GM19035 (cell line): Measurements from ENCODE around the gene KCNK10.
A peak's percentile ranks its signal among the peaks of the same experiment; 100 is the strongest.

Experiments used
- ATAC-seq: cut with Tn5 transposase; IDR thresholded peaks from one replicate; pipeline ENCODE4 v1.9.1; 2021; ENCODE audit not compliant: unreplicated experiment

KCNK10 gene

GRCh38 chr14:88189417-88190191, 133.5 kb downstream of the KCNK10 start:
- peak; percentile 81 for ATAC-seq

DNA sequence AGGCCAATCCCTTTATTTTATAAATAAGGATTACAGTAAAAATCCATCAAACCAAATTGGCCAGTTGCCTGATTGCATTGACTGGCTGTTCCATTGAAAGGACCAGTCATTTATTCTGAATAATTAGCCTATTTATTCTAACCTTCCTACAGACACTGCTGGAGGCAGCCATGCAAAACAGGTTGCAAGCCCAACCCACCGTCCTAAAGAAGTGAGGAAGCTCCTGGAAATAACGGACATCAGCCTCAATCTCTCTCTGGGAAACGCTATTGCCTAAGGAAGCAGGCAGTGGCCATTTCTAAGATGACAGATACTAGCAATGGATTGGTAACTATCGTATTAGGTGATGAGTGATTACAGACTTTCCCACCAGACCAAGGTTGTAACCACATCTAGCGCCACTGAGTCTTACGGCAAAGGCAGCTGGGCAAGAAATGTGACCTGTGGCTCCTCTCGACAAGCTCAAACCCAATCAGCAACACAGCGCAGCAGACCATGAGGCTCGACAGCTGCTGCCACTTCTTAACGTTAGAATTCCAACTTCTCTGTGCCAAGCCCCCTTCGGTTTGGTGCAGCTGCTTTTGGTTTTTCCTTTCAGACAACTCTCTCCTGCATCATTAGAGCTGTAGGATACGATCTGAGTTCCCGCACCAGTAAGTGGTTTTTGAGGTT, 134.2 kb downstream of the KCNK10 start:
- ATAC-seq, result peak; percentile 53

GRCh38 chr14:88185843-88186242, 137.2 kb downstream of the KCNK10 start:
- no peak for ATAC-seq

DNA sequence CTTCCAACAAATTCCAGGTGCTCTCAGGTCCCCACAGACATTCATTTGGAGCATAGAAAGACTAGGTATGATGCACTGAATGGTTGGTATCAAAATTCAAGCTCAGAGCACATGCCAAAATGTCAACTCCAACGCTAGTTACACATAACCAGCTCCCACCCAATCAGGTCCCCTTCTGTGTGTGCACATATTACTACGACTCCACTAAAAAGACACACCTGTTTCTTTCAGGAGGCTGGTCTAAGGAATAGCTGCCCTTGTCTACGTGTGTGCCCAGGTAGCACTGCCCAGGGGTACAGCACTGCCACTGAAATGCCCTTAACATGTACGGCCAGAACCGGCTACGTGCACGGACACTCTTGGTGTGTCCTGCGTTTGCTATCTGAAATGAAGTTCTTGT, 138.1 kb downstream of the KCNK10 start:
- ATAC-seq, result no peak

GRCh38 chr14:88181072-88181471, 142.0 kb downstream of the KCNK10 start:
- no peak for ATAC-seq

GRCh38 chr14:88179716-88180115, 143.4 kb downstream of the KCNK10 start:
- ATAC-seq, result no peak

DNA sequence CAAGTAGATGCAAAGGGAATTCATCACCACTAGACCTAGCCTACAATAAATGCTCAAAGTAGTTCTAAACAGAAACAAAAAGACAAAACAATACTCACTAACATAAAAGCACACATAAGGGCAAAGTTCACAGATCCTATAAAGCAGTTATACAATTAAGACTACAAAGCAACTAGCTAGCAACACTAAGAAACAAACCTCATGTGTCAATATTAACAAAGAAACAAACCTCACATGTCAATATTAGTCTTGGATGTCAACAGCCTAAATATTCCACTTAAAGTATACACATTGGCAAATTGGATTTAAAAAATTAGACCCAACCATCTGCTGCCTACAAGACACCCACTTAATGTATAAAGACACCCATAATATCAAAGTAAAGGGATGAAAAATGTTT, 152.7 kb downstream of the KCNK10 start:
- no peak for ATAC-seq

DNA sequence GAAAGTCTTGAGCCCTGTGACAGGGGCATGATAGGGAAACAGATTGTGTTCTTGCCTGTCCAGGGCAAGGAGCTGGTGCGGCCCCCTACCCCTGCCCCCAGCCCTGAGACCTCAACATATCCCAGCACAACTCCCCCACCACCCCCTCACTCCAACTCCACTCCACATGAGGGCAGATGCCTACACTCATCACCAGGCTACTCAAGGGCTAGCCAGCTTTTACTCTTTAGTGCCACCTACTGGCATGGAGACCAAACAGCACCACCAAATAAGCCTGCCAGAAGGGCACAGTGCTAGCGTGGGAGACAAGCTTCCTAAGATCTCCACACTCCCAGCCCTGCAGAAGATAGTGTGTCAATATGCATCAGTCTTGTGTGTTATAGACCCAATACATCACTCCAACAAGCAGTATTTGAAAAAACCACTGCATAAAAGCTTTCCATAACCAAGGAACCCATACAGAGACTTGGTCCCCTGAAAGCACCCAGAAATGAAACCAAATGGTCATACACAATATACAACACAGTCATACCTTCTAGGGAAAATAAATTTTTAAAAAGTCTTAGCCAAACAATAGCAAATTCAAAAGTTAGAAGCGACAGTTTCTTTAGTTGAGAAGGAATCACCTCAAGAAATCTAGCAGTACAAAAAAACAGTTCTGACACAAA, 154.4 kb downstream of the KCNK10 start:
- ATAC-seq, result peak; percentile 84

- no peak for ATAC-seq
Measured at GRCh38 chr14:88168025-88168424, 155.0 kb downstream of the KCNK10 start.

- ATAC-seq, result no peak
Measured at GRCh38 chr14:88166616-88167015, 156.5 kb downstream of the KCNK10 start.

DNA sequence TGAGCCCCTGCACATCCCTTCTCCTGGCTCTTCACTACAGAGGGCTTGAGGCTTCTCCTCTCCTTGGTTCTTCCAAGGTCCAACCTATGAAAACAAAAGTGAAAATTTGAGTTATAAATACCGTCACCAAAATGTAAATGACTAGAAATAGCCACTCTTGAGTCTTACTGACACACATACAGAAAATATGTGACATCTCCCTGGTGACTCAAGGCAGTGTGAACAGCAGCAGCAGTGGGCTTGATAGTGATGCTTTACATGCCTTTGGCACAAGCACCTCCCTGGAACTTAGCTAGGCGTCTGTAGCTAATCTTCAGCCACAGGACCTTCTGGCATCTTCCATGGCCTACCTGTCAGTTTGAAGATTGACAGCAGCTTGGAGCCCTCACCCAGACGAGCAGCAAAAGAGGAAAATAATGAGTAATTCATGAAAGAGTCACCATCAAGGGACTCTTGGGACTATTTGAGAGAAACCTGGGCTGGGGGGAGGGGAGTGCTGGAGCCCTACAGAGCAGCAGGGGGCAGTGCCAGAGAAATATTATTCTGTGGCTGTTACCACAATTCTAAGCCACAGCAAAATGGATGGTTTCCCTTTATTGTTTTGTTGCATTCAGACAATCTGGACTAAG, 158.0 kb downstream of the KCNK10 start:
- ATAC-seq, result no peak

DNA sequence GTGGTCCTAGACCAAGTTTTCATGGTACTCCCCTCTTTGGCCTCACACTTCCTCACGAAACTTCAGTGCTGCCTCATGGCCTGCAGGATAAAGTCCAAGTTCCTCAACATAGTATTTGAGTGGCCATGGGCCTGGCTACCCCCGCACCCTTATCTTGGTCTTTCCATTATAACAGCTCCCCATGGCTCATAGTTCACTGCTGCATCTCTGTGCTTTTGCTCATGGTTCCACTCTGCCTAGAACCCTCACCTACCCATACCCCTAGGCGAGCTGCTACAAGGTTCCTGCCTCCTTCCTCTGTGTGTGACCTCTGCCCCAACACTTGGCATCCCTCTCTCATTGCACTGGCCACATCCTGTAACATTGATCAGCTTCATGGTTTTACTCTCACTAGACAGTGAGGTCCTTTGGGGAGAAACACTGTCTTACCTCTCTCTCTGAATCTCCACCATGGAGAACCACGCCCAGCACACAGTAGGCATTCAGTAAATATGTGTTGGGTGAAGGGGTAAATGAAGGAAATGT, 159.3 kb downstream of the KCNK10 start:
- ATAC-seq, result no peak

DNA sequence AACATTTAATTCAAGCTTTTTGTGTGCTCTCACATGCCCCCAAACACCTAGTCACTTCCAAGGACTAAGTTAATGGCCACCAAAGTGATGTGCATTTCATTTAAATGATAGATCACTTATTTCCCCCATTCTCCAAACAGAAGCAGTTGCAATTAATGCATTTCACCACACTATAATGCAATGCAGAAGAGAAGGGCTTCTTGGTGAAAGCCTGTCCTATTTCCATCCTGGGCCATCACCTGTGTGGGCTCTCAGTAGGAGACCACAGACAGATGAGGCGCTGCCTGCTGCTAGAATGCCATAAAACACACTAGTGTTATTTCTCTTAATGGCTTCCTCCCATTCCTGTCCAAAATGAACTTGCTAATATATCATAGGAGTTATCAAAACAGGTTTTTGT, 166.9 kb downstream of the KCNK10 start:
- ATAC-seq, result no peak

- ATAC-seq, result no peak
Measured at GRCh38 chr14:88154926-88155325, 168.1 kb downstream of the KCNK10 start.

DNA sequence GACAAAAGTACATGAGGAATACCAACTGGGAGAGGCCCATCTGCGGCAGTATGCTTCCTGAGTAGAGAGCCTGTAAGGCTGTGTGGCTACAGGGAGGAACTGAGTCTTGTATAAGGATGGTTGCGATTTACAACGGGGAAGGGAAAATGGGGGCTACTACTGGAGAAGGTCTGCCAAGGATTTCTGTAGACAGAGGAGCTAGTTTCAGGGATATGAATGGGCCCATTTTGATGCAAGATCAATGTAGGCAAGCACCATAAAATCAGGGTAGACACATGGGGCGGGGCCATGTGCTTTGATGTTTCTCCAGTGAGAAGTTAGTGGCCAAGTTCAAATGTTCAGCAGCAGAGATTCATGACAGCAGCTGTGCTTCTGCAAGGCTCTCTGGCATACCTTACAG, 168.7 kb downstream of the KCNK10 start:
- no peak for ATAC-seq

- no peak for ATAC-seq
Measured at GRCh38 chr14:88146881-88147649, 176.0 kb downstream of the KCNK10 start.

- ATAC-seq, result no peak
Measured at GRCh38 chr14:88143810-88144209, 179.3 kb downstream of the KCNK10 start.

DNA sequence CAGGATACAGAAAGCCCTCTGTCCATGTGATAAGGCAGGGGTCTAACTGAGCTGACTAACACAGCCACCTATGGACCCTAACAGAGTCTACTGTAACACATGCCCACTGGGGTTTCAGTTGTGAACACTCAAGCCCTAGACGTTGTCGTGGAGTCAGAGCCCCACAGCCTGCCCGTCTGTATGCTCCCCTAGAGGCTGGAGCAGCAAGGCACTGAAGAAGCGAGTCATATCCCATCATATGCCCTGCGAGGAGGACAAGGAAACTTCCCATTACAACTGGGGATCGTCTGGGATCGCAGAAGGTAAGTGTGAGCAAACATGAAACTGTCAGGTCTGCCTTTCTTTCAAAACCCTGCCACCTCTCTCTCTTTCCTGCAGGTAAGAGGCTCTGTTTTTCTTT, 180.1 kb downstream of the KCNK10 start:
- no peak for ATAC-seq

DNA sequence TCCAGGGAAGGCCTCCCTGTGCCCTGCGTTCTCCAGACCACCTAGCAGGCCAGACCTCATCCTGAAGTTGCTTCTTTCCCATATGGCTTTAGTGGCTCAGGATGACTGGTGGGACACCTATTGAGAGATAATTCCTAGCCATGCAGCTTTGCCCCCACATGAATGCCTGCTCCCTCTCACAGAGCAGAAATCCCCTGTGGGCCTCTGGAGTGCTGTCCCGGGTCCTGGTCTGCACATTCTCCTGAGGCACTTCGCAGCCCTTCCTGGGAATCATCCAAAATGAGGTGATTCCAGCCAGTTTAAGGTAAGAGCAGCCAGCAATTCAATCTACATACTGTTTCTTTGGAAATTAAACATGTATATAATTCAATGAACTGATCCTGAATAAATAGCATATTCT, 182.2 kb downstream of the KCNK10 start:
- no peak for ATAC-seq

DNA sequence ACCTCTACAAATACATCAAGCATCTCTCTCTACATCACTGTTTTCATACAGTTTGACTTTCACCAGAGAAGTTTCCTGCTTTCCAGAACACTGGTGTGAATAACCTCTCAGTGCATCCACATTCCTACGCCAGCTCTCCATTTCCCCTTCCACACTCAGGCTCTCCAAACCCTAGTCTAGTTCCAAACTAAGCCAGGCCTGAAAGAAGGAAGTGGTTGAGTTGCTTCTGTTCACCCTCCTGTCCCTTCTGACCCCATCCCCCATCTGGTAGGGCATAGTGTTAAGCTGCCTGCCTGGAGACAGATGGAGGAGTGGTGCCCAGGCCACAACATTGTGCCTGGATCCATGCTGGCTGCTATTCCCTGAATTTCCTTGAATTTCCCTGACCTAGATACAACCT, 185.7 kb downstream of the KCNK10 start:
- ATAC-seq, result no peak
